HG03439 (cell line): ENCODE data around the gene LILRA5.
A peak's percentile ranks its signal among the peaks of the same experiment; 100 is the strongest.
"Not testable (repeated sequence)": the region's sequence is repeated elsewhere in the genome, so short reads cannot be mapped to it uniquely, and the experiment has no call there.

Experiments
- ATAC-seq: cut with Tn5 transposase; IDR thresholded peaks from one replicate; pipeline ENCODE4 v1.9.1; 2021; ENCODE audit warnings: mild to moderate bottlenecking, moderate library complexity; ENCODE audit not compliant: unreplicated experiment

LILRA5 gene

DNA sequence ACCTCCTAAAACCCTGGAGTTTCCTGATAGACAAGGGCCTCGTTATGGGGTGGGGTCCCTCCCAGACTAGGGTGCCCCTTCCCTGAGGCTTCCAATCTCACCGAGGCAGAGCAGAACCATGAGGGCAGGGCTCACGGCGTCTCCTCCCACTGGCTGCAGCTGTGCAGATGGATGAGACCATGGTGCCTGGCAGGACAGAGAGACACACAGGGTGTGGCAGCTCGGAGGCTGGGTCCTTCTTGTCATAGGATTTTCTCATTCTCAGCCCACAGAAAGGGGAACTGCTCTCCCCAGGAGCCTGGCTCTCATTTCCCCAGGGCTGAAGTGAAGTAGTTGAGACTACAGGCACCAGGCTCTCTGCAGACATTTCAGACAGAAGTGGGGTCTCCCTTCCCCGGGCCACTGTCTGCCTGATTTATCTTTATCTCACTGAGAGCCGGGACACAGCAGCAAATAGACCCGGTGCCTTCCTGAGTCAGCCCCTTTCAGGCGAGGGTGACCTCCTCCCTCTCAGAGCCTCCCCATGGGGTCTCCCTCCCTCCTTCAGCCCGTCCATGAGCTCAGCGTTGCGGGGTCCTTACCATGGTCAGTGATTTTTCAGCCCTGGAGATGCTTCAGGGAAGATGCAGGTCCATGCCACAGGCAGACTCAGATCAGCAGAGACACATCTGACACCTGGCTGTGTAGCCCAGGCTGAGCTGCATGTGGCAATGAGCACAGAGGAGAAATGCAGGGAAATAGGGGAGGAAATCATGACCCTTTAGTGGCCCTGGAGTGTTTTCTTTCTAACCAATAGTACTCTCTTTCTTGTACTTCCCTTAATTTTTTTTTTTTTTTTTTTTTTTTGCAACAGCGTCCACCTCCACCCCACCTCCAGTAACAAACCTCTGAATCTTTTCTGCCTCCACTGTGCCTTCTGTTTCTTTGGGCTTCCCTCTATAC is at the start of gene LILRA5:
Gene LILRA5 (minus strand): TSS at position 731 of the 942 bp plus-strand sequence. CDS start 147 bp downstream, at position 584.
- no peak for ATAC-seq

DNA sequence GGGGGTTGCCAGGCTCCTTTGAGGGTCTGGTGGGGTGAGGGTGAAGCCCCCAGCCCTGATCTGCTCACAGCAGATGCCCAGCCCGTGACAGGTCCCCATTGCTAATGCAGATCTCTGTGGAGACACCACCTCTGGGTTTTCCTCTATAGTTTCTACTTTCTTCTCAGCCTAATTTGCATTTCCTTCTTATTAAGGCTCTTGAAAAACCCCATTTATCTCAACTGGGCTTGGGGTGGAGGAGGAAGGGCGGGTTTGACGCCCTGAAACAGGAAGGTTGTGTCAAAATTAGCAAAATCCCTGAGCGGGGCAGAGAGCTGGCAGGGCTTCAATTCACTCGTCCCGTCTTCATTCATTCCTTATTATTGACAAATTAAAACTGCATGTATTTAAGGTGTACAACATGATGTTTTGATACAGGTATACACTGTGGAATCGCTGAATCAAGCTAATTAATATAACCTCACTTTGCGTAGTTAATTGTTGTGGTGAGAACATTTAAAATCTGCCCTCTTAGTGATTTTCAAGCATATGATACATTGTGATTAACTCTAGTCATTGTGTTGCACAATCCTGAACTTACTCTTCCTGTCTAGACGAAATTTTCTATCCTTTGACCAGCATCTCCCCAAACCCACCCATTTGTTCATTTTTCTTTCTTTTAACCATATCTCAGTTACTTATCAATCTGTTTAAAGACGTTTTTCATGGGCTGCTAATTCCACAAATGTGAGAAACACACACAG is 48.9 kb upstream of the LILRA5 start:
- not testable (repeated sequence) for ATAC-seq

DNA sequence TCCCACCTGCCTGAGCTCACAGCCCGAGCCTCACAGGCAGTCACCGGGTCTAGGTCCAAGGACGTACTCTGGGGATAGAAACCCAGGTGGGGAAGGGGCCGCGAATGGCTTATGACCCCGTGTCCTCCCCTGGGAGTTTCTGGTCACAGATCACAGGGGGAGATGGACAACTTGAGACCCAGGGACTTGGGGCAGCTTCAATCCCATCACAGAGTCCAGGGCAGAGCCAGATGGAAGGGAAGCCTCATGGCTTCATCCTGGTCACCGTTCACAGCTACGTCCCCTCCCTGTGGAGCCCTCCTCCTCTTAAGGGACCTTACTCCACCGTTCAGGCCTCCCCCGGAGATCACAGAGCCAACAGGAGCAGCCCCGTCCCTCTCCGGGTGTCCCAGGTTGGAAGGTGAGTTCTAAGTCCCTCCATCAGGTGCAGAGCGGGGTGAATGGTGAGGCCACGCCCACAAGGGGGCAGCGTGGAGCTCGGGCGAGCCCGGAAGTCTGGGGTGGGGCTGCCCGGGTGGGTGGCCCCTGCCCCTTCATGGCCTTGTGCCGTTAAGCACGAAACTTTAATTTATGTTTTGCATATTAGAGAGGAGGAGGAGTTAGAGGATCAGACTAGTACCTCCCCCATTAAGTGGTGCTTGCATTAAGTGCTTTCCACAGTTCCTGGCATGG is 46.3 kb upstream of the LILRA5 start:
- peak; percentile 58 for ATAC-seq

DNA sequence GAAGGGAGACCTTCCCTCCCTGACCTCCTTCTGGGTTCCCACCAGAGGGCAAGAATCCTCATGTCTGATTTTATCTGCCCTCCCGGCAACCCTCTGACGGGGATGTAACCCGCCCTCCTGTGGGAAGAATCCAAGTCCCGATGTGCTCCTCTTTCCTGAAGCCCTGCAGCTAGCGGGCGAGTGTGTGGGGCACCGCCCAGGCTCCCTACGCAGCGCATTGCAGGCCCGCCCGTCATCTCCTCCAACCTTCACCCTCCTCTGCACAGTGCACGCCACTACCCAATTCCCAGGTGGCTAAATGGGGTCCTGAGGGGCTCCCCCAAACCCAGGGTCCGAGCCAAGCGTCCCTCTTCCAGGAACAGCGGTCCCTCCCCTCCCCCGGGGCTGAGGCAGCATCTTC is 44.4 kb upstream of the LILRA5 start:
- ATAC-seq: no peak

DNA sequence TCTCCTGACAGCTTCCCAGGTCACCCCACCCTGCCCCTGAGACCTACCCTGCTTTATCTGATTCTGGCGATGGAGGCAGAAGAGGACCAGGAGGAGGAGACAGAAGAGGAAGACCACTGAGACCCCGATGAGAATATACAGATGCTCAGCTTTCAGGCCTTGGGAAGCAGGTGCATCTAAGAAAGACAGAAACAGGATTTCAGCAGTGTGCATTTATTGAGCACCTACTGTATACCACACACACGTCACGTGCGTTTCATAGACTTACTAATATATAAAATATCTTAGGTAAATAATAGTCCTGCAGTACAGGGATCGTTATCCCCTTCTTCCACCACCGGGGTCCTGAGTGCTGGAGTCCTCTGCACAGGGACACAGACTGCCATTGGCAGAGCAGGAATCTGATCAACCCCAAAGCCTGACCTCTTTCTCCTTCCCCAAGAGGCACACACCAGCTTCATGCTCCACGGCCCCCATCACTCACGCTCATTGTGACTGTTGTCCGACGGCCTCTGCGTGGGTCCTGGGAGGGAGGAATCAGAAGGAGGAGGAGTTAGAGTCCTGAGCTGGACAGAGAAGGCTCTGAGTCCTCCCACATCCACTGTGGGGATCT is 43.6 kb upstream of the LILRA5 start:
- no peak for ATAC-seq

DNA sequence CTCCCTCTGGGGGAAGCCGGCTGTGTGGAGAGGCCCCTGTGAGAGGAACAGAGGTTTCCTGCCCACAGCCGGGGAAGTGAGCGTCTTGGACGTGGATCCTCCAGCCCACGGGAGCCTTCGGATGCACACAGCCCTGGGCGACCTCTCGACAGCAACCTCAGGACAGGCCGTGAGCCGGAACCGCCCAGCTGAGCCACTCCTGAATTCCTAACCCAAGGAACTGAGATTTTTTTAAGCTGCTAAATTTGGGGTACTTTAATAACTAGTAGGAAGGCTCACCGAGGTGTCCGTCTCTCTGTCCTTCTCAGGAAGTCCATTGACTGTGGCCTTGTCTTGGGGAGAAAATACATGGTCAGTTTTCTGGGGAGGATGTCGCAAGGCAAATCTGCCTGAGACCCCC is 42.7 kb upstream of the LILRA5 start:
- ATAC-seq: no peak

DNA sequence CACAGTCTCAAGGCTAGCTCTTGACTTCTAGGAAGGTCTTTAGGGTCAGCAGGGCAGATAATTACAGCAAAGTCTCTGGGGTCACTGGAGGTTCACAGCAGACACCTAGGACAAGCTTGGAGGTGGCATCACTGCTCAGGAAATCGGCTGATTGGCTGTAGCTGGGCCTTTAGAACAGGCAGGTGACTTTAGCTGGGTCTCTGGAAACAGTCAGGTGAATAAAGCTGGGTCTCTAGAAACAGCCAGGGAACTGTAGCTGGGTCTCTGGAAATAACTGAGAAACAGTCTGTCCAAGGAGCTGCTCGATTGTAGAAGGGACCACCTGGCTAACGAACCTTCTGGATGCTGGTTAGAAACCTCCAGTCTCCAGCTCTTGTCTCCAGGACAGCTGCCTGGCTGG is 41.8 kb upstream of the LILRA5 start:
- ATAC-seq: no peak

DNA sequence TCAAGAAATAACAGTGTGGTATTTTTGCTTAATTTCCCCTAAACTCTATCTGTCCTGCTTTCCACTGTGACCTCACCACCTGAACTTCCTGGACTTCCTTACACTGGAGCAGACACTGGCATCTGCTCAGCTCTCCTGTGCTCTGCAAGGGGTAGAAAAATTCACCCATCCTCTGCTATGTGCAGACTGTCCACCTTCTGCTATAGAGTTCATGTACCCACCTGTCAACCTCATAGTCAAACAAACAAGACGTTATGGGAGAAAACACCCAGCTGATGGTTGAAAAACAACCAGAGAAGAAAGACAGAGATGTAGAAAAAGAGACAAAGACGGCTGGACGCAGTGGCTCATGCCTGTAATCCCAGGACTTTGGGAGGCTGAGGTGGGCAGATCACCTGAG is 39.6 kb upstream of the LILRA5 start:
- ATAC-seq: no peak

DNA sequence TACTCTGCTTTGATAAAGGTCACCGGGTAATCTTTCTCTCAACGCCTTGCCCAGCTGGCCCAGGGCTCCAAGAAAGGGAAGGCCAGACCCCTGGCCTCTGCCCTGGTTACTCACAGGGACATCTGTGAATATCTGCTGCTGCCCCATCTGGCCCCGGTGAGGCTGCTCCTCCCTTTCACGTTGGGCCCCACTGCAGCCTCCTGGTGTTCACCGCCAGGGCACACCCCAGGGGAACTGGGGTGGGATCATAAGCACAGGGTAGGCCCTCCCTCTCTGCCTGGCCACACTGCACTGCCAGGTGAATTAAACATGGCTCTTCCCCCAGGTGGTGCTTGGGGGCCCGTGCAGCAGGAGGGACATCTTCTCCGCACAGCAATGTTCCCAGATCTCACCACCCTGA is 39.1 kb upstream of the LILRA5 start:
- ATAC-seq: no peak

DNA sequence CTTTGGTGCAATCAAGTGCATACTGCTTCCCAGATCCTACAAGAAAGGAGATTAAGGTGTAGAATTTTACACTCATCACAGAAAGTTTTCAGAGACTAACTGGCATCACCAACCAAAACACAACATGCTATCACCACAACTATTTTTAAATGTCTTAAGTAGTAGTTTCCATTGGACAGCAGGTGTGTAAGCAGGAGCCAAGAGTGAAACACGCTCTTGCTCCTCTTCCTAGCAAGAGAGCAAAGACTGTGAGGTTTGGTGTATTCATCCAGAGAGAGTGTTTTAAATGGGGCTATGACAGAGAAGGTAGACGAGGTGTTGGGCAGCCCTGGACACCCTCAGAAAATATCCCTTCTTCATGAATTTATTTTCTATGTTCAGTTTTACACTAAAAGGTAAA is 38.5 kb upstream of the LILRA5 start:
- no peak for ATAC-seq

DNA sequence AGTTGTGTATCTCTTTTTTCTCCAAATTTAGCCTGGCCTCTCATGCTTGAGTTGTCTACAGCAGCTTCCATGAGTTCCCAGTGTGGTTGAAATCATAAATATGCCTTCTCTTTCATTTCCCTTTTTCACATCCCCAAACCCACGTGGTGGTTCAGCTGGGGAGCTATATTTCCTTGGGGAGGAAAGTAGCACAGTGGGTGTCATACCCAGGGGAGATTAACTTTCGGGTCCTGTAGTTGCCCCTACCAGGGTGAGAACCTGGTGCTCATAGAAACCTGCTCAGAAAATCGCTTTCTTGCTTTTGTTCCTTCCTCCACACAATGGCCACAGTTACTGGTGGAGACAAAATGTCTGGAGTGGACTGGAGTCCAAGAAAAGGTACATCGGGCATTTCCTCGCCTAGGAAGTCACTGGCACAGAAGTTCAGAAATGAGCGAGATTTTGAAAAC is 33.0 kb upstream of the LILRA5 start:
- ATAC-seq: no peak

DNA sequence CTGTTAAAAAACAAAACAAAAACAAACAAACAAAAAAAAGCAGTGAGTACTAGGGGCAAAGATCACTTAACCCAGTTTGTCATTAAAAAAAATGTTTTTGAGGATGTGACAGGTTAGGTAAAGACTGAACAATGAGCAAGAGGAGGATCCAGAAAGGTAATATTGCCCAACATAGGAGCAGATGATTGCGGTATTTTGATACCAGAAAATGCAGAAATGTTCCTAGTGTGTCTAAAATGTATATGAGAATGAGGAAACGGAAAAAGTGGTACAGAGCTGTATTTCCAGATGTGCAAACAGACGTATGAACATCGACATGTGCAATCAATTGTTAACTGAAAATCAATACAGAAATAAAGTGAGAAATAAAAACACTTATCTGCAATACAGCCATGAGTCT is 30.9 kb upstream of the LILRA5 start:
- ATAC-seq: no peak

DNA sequence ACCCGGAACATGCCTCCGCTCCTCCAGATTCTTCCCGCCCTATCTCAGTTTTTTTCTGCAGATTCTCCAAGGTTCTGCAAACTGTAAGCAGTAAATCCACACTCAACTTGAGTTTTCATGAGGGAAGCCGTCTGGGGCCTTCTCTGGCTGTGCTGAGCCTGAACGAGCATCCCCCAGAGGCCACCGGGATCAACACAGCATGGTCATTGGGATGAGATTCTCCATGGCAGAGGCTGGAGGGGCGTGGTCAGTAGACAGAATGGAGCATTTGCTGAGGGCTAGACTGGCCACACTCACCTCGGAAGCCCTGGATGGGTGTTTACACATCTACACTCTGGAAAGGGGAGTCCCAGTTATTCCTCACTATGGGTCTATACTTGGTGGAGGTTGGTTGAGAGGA is 28.3 kb upstream of the LILRA5 start:
- no peak for ATAC-seq

DNA sequence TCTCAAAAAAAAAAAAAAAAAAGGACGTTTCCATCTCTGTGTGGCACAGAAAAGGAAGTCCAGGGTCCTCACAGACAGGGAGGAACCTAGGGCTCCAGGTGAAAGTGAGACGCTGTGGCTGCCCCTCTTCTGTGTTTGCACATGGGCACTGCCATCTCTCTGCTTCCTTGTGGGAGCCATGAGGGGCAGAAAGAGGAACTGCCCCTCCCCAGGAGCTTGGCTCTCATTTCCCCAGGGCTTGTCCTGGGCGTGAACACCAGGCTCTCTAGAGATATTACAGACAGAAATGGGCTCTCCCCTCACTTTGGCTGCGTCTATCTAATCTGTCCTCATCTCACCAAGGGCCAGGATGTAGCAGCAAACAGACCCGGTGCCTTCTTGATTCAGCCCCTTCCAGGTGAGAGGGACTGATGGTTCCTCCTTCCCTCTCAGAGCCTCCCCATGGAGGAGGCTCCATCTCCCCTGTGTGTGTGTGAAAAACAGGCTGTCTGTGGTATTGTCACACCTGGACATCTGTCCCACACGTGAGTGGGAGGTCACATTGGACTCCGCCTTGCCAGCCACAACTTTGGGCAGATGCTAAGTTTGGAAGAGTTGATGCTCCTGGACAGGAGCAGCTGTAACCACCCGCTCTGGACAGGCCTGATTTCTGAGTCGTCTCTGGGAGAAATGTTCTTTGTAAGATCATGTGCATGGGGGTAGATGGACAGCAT is 26.8 kb upstream of the LILRA5 start:
- no peak for ATAC-seq

DNA sequence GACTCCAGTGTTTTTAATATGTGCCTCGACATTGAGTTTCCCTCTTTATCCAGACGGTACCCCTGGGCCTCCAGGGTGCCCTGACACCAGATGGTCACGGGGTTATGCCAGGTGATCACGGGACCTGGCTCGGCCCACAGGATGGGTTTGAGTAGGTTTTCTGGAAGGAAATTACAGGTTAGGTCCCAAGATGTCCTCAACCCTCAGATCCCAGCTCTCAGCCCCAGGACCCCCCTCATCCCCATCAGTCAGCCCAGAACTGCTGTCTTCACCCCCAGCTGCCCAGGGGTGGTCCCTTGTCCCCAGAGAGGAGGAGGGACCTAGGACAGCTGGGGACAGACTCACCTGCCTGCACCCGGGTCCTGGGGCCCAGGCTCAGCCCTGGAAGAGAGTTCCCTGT is 25.6 kb upstream of the LILRA5 start:
- no peak for ATAC-seq

DNA sequence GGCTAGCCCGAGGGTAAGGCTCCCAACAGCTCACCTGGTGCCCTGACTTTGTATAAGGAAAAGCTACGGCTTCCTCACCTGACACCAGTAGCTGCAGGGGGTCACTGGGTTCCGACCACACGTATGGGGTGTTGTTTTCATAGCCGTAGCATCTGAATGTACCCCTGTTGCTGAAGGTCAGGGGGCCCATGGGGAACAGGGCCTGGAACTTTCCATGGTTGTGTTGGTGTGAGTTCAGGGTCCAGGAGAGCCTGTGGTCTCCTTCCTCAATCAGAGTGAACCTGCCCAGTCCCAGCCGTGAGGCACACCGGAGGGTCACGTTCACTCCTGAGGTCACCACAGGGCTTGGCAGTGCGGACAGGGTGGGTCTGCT is 24.9 kb upstream of the LILRA5 start:
- ATAC-seq: no peak

DNA sequence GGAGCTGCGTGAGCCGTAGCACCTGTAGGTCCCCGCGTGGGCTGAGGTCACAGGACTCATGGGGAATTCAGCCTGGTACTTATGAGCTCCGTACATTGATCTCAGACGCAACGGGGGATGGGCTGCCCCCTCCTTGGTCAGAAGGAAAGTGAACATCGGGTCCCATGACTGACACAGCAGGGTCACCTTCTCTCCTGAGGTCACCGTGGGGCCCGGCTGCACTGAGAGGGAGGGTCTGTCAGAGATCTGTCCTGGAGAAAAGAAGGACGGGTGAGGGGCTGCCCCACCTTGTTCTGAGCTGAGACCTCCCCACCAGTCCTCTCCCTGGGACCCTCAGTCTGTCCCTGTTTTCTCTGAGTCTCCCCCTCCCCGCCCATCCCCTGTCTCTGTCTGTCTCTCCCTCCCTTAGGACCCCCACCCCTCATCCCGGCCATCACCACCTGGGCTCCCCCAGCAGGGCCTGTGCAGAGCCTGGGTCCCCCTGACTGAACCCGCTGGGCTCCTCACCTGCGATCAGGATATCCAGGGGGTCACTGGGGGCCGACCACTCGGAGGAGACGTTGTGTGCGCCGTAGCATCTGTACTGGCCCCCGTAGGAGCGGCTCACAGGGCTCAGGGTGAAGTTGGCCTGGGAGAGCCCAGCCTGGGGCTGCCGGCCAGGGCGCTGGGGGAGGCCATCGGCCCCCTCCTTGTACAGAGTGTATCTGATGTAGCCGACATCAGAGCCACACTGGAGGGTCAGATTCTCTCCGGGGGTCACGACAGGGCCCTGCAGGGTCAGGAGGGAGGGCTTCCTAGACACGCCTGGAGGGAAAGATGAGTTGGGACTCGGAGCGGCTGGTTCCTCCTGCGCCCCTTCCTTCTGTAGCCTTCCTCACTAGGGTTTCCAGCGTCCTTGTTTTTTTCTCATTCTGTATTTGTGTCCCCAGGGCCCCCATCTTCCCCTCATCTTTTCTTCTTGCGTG is 24.2 kb upstream of the LILRA5 start:
- no peak for ATAC-seq

DNA sequence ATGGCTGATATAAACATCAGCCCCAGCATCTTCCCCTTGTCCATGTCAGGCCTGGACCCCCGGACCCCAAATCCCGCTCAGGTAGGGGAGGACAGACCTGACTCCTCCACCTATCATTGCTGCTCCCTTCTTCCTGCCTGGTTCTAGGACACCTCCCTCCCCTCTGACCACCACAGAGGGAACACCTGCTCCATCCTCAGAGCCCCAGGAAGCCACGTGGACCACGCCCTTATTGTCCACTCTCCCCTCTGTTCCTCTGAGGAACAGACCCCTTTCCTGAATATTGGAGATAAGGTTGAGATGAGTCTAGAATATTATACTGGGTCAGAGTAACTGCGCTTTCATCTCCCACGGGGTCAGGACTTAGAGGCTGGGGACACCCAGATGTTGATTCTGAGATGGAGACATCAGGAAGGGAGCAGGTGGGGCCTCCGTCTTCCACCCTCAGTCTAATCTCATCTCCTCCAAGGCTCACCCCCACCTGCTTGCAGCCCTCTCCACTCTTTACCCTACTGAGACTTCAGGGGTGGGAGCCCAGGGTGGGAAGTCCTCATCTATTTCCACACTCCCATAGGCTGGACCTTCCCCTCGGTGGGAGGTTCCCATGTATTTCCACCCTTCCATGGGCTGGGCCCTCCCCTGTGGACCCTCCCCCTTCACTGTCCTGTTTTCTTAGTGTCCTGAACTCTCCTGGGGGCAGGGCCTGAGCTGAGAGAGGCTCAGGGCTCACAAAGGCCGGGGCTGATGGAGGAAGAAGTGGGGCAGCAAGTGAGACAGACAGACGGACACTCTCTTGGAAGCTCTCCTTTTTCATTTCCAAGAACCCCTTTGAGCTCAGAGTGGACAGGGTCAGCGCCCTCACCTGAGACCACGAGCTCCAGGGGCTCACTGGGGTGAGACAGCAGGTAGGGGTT is 23.3 kb upstream of the LILRA5 start:
- ATAC-seq: no peak
